Endothelial cell of umbilical vein (primary cell): ENCODE data around the gene THBS3.

Experiments used
- EZH2 ChIP-seq: IDR thresholded peaks from 2 replicates; pipeline ENCODE4 v1.6.1; 2012; ENCODE audit warnings: borderline replicate concordance, low read depth, mild to moderate bottlenecking, moderate library complexity, low read length, inconsistent platforms; ENCODE audit not compliant: severe bottlenecking
- GATA2 ChIP-seq: IDR thresholded peaks from 2 replicates; pipeline ENCODE4 v1.7.0; 2011; ENCODE audit warnings: low read depth, mild to moderate bottlenecking, moderate library complexity, mixed read lengths, low read length; ENCODE audit not compliant: insufficient read length, insufficient read depth
- JUN ChIP-seq: IDR thresholded peaks from 2 replicates; pipeline ENCODE4 v1.6.1; 2011; ENCODE audit warnings: borderline replicate concordance, low read depth; ENCODE audit not compliant: insufficient read length, insufficient read depth
- MYC ChIP-seq: IDR thresholded peaks from one replicate; pipeline ENCODE4 v1.6.1; 2011; ENCODE audit warnings: mild to moderate bottlenecking, low read depth, low read length
- POLR2A ChIP-seq: IDR thresholded peaks from 2 replicates; pipeline ENCODE4 v1.6.1; 2012; ENCODE audit warnings: low read depth, mild to moderate bottlenecking, control low read depth, low read length
- POLR2AphosphoS5 ChIP-seq: IDR thresholded peaks from 2 replicates; pipeline ENCODE4 v1.6.1; 2012; ENCODE audit warnings: low read depth, mild to moderate bottlenecking, control low read depth, low read length, moderate library complexity; ENCODE audit not compliant: insufficient read depth
- TF ChIP-seq, protein P1 (sequence below), 2 donors: IDR thresholded peaks; 1 replicate in 1 of 2; 2 replicates in 1 of 2; pipeline ENCODE4 v1.5.1; 2011; ENCODE audit warnings: low read length in 2 of 2, mild to moderate bottlenecking in 2 of 2, moderate library complexity in 2 of 2, control low read depth in 1 of 2, inconsistent platforms in 1 of 2, low read depth in 1 of 2; ENCODE audit not compliant: insufficient read depth in 1 of 2; ENCODE audit errors: extremely low read depth in 1 of 2
- TF ChIP-seq, protein P2 (sequence below): IDR thresholded peaks from 2 replicates; pipeline ENCODE4 v1.6.1; 2011; ENCODE audit not compliant: insufficient read depth, insufficient read length

DNA sequence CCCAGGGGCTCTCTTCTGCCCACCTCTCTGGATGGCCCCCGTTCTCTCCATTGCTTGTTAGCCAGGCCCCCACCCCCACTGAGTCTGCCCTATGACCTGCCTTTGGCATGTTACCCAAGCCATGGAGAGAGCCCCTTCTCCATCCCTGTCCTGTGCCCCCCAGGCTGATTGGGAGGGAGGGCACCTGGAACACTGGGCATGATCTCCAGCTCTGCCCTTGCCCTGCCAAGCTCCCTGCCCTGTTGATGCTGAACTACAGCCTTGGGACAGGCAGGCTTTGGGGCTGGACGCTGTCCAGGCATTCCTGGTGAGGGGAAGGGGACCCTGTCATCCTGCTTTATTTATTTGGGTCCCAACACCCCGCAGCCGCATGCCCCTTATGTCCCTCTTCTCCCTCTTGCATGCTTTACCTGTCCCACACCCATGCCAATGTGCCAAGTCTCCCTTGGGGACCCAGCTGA is 23.3 kb downstream of the THBS3 start:
- TF ChIP-seq POLR2A (no peak), EZH2 (no peak), JUN (no peak), MYC (no peak), POLR2AphosphoS5 (no peak), GATA2 (no peak)
- TF ChIP-seq, protein P1, sequence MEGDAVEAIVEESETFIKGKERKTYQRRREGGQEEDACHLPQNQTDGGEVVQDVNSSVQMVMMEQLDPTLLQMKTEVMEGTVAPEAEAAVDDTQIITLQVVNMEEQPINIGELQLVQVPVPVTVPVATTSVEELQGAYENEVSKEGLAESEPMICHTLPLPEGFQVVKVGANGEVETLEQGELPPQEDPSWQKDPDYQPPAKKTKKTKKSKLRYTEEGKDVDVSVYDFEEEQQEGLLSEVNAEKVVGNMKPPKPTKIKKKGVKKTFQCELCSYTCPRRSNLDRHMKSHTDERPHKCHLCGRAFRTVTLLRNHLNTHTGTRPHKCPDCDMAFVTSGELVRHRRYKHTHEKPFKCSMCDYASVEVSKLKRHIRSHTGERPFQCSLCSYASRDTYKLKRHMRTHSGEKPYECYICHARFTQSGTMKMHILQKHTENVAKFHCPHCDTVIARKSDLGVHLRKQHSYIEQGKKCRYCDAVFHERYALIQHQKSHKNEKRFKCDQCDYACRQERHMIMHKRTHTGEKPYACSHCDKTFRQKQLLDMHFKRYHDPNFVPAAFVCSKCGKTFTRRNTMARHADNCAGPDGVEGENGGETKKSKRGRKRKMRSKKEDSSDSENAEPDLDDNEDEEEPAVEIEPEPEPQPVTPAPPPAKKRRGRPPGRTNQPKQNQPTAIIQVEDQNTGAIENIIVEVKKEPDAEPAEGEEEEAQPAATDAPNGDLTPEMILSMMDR (IDR thresholded peaks at IDR 0.05; ENCODE audit: extremely low read depth in 1 of 2, insufficient read depth in 1 of 2, low read depth in 1 of 2, low read length in 2 of 2): no peak
- TF ChIP-seq, protein P2, sequence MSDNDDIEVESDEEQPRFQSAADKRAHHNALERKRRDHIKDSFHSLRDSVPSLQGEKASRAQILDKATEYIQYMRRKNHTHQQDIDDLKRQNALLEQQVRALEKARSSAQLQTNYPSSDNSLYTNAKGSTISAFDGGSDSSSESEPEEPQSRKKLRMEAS: no peak
